ENCODE data around the gene FUT7.
"Not testable (repeated sequence)": the region's sequence is repeated elsewhere in the genome, so short reads cannot be mapped to it uniquely, and the experiment has no call there.

Gene FUT7

GRCh38 chr9:137035937-137036336 lies 4.0 kb upstream of the FUT7 start:
- H3K27me3 ChIP-seq (ENCODE audit: control insufficient read depth, insufficient read depth, low read length) = peaks cover 7% of the 10 kb centered on the region; the same call in 1 of the 2 replicates
- H3K9ac ChIP-seq (ENCODE audit: low read length) = no peak overlapping the region

GRCh38 chr9:137035507-137035834 lies 3.6 kb upstream of the FUT7 start:
- no peak overlapping the region for H3K27ac ChIP-seq (ENCODE audit: low read depth, low read length)
- H3K9me3 ChIP-seq (ENCODE audit: control insufficient read depth, insufficient read depth, low read depth, low read length) = no peaks in the 10 kb centered on the region

More at GRCh38 chr9:137035937-137036336, 4.0 kb upstream of the FUT7 start:
- H3K9me3 ChIP-seq (ENCODE audit: control insufficient read depth, insufficient read depth, low read depth, low read length) = no peaks in the 10 kb centered on the region
- H3K27ac ChIP-seq (ENCODE audit: low read depth, low read length) = no peak overlapping the region
- H3K4me1 ChIP-seq (ENCODE audit: control insufficient read depth, insufficient read depth, low read length) = no peaks in the 10 kb centered on the region
- peaks cover 15% of the 10 kb centered on the region for H3K36me3 ChIP-seq (ENCODE audit: control insufficient read depth, insufficient read depth, low read length)
- H3K4me3 ChIP-seq (ENCODE audit: low read depth, low read length) = no peak overlapping the region

DNA sequence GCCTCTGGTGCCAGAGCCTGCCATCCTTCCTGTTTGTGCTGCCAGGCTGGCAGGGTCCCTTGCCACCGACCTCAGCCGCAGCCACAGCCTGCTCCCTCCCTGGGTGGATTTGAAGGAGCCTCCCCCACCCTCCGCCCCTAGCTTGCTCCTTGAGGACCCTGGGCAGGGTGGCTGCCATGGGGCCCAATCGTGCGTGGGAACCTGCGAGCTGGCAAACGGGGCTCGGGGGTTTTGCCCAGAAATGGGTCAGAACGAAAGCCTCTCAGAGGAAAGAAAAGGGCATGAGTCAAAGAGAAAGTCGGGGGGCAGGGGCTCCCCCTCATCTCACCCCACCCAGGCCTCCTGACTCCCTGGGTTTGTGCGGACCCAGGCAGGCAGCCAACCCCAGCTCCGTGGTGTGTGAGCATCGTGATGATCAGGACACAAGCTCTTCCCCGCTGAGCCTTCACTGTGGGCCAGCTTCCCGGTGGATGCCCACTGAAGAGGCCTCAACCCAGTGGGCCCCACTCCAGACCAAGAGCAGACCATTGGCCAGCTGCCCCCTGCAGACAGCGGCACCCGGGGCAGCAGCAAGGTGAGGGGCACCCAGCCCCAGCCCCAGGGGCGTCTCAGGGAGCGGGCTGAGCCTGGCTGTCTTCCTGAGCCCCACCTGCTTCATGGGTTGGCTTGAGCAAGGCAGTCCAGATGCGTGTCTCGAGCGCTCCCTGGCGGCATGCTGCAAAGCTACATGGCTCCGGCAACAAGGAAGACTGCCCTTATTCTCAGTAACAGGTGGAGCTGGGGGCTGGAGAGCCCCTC lies 3.0 kb upstream of the FUT7 start:
- Histone ChIP-seq H3K4me1 (ENCODE audit: control insufficient read depth, insufficient read depth, low read length) (no peaks in the 10 kb centered on the region), H3K9ac (ENCODE audit: low read length) (no peak overlapping the region), H3K9me3 (ENCODE audit: control insufficient read depth, insufficient read depth, low read depth, low read length) (no peaks in the 10 kb centered on the region), H3K4me3 (ENCODE audit: low read depth, low read length) (no peak overlapping the region), H3K36me3 (ENCODE audit: control insufficient read depth, insufficient read depth, low read length) (peaks cover 13% of the 10 kb centered on the region), H3K27ac (ENCODE audit: low read depth, low read length) (no peak overlapping the region), H3K27me3 (ENCODE audit: control insufficient read depth, insufficient read depth, low read length) (peaks cover 7% of the 10 kb centered on the region; the same call in 1 of the 2 replicates)

More at GRCh38 chr9:137035507-137035834, 3.6 kb upstream of the FUT7 start:
- H3K9ac ChIP-seq (ENCODE audit: low read length) = no peak overlapping the region
- no peak overlapping the region for H3K4me3 ChIP-seq (ENCODE audit: low read depth, low read length)
- H3K36me3 ChIP-seq (ENCODE audit: control insufficient read depth, insufficient read depth, low read length) = peaks cover 15% of the 10 kb centered on the region
- H3K4me1 ChIP-seq (ENCODE audit: control insufficient read depth, insufficient read depth, low read length) = no peaks in the 10 kb centered on the region
- H3K27me3 ChIP-seq (ENCODE audit: control insufficient read depth, insufficient read depth, low read length) = peaks cover 7% of the 10 kb centered on the region; the same call in 1 of the 2 replicates

- Histone ChIP-seq H3K9ac (ENCODE audit: low read length) (no peak overlapping the region), H3K27ac (ENCODE audit: low read depth, low read length) (no peak overlapping the region), H3K4me1 (ENCODE audit: control insufficient read depth, insufficient read depth, low read length) (peaks cover under 1% of the 10 kb centered on the region; the same call in 1 of the 2 replicates), H3K36me3 (ENCODE audit: control insufficient read depth, insufficient read depth, low read length) (peaks cover 6% of the 10 kb centered on the region; the same call in 1 of the 2 replicates), H3K27me3 (ENCODE audit: control insufficient read depth, insufficient read depth, low read length) (peaks cover 8% of the 10 kb centered on the region), H3K9me3 (ENCODE audit: control insufficient read depth, insufficient read depth, low read depth, low read length) (no peaks in the 10 kb centered on the region), H3K4me3 (ENCODE audit: low read depth, low read length) (no peak overlapping the region)
These were observed 2.3 kb upstream of the FUT7 start for GRCh38 chr9:137034039-137034708.

- not testable (repeated sequence) for H3K27ac ChIP-seq (ENCODE audit: low read depth, low read length); H3K4me1 ChIP-seq (ENCODE audit: control insufficient read depth, insufficient read depth, low read length)
These were observed 1.6 kb upstream of the FUT7 start for GRCh38 chr9:137033481-137033880.

DNA sequence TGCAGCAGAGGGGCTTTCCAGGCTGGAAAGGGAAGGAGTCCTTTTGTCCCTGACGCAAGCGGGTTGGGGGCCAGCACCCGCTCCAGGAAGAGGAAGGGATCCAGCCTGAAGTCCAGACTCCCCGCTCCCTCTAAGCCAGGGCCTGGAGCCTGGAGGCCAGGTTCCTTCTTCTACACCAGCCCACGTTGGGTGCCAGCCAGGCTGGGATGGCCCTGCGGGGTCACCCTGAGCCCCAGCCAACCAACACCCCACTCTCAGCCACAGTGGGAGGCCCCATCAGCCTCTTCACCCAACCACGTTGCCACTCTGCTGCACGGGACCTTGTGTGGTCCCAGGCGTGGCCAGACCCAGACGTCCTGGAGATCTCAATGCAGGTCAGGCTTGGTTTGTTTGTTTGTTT lies 970 bp upstream of the FUT7 start:
- no peak overlapping the region for H3K27ac ChIP-seq (ENCODE audit: low read depth, low read length)
- H3K4me1 ChIP-seq (ENCODE audit: control insufficient read depth, insufficient read depth, low read length) = peaks cover 5% of the 10 kb centered on the region; the same call in 1 of the 2 replicates
- H3K36me3 ChIP-seq (ENCODE audit: control insufficient read depth, insufficient read depth, low read length) = no peaks in the 10 kb centered on the region; the same call in 1 of the 2 replicates
- no peaks in the 10 kb centered on the region for H3K9me3 ChIP-seq (ENCODE audit: control insufficient read depth, insufficient read depth, low read depth, low read length)
- H3K4me3 ChIP-seq (ENCODE audit: low read depth, low read length) = no peak overlapping the region
- no peak overlapping the region for H3K9ac ChIP-seq (ENCODE audit: low read length)
- peaks cover 17% of the 10 kb centered on the region for H3K27me3 ChIP-seq (ENCODE audit: control insufficient read depth, insufficient read depth, low read length)

More at GRCh38 chr9:137033481-137033880, 1.6 kb upstream of the FUT7 start:
- not testable (repeated sequence) for H3K36me3 ChIP-seq (ENCODE audit: control insufficient read depth, insufficient read depth, low read length); H3K9ac ChIP-seq (ENCODE audit: low read length); H3K9me3 ChIP-seq (ENCODE audit: control insufficient read depth, insufficient read depth, low read depth, low read length); H3K4me3 ChIP-seq (ENCODE audit: low read depth, low read length)
- peaks cover 15% of the 10 kb centered on the region for H3K27me3 ChIP-seq (ENCODE audit: control insufficient read depth, insufficient read depth, low read length)

DNA sequence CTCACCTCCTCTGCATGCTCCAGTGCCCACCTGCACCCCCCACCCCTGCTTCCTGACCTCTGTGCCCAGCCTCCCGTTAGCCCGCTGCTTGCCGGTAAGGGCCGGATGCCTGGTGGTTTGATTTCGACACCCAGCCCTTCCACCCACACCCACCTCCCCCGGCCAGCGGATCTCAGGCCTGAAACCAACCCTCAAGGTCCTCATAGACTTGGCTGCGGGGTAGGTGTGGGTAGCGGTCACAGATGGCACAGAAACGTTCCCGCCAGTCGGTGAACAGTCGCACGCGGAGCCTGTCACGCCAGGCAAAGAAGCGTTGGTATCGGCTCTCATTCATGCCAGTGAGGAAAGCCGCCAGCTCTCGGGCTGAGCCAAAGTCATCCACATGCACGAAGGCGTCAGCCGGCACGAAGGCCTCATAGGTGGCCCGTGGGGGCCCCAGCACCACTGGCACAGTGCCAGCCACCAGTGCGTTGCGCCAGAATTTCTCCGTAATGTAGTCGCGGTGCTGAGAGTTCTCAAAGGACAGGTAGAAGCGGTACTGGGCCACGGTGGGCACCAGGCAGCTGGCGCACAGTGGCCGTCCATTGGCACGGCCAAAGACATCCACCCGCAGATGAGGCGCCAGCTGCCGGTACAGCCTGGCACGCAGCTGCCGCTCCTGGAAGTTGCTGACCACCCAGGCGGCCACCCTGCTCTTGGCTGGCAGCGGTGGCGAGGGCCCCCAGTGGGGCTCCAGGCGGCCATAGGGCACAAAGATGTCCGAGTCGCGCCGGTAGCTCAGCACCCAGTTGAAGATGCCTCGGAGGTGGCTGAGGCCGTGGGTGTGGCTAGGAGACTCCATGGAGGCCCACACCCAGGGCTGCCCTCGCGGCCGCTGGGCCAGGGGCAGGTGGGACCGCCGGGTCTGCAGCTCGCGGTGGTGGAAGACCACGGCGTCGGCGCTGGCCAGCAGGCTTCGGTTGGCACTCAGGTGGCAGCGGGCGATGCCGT lies 1.1 kb downstream of the FUT7 start:
- Histone ChIP-seq H3K9ac (ENCODE audit: low read length) (no peak overlapping the region), H3K4me3 (ENCODE audit: low read depth, low read length) (no peak overlapping the region), H3K4me1 (ENCODE audit: control insufficient read depth, insufficient read depth, low read length) (peaks cover 5% of the 10 kb centered on the region; the same call in 1 of the 2 replicates), H3K27ac (ENCODE audit: low read depth, low read length) (no peak overlapping the region), H3K9me3 (ENCODE audit: control insufficient read depth, insufficient read depth, low read depth, low read length) (no peaks in the 10 kb centered on the region), H3K27me3 (ENCODE audit: control insufficient read depth, insufficient read depth, low read length) (peaks cover 31% of the 10 kb centered on the region), H3K36me3 (ENCODE audit: control insufficient read depth, insufficient read depth, low read length) (no peaks in the 10 kb centered on the region)

- H3K36me3 ChIP-seq (ENCODE audit: control insufficient read depth, insufficient read depth, low read length) = no peaks in the 10 kb centered on the region
- H3K27ac ChIP-seq (ENCODE audit: low read depth, low read length) = no peak overlapping the region
- peaks cover 5% of the 10 kb centered on the region; the same call in 1 of the 2 replicates for H3K4me1 ChIP-seq (ENCODE audit: control insufficient read depth, insufficient read depth, low read length)
- H3K9me3 ChIP-seq (ENCODE audit: control insufficient read depth, insufficient read depth, low read depth, low read length) = no peaks in the 10 kb centered on the region
- H3K4me3 ChIP-seq (ENCODE audit: low read depth, low read length) = no peak overlapping the region
- peaks cover 30% of the 10 kb centered on the region for H3K27me3 ChIP-seq (ENCODE audit: control insufficient read depth, insufficient read depth, low read length)
- H3K9ac ChIP-seq (ENCODE audit: low read length) = no peak overlapping the region
These were observed 1.9 kb downstream of the FUT7 start for GRCh38 chr9:137030006-137030405.

- Histone ChIP-seq H3K4me3 (ENCODE audit: low read depth, low read length) (peak overlapping the region; percentile 69), H3K27me3 (ENCODE audit: control insufficient read depth, insufficient read depth, low read length) (peaks cover 24% of the 10 kb centered on the region), H3K36me3 (ENCODE audit: control insufficient read depth, insufficient read depth, low read length) (no peaks in the 10 kb centered on the region), H3K27ac (ENCODE audit: low read depth, low read length) (no peak overlapping the region), H3K9me3 (ENCODE audit: control insufficient read depth, insufficient read depth, low read depth, low read length) (no peaks in the 10 kb centered on the region), H3K4me1 (ENCODE audit: control insufficient read depth, insufficient read depth, low read length) (peaks cover 5% of the 10 kb centered on the region; the same call in 1 of the 2 replicates), H3K9ac (ENCODE audit: low read length) (no peak overlapping the region)
These were observed 2.6 kb downstream of the FUT7 start for GRCh38 chr9:137029058-137029936.

All from HUES6 (cell line).